HepG2 (cell line): ENCODE measurements around the gene NME2.

Experiments
- CTCF ChIP-seq: sonication (generic); formaldehyde crosslinking; IDR thresholded peaks from 2 replicates; pipeline ENCODE4 v1.5.0; 2020; ENCODE audit warnings: mild to moderate bottlenecking, missing genetic modification reagents, moderate library complexity
- PBX3 ChIP-seq: sonication (generic); formaldehyde crosslinking; IDR thresholded peaks from 2 replicates; pipeline ENCODE4 v1.8.1; 2023; ENCODE audit warnings: missing genetic modification reagents, inconsistent platforms, borderline replicate concordance
- POLR2A ChIP-seq, 2 experiments: IDR thresholded peaks; 2 replicates each; pipeline ENCODE4 v1.6.1; 2011; ENCODE audit warnings: low read depth in 2 of 2, low read length in 2 of 2, mild to moderate bottlenecking in 1 of 2, moderate library complexity in 1 of 2; ENCODE audit not compliant: insufficient read depth in 1 of 2
- RAD51 ChIP-seq: fragments of 450-650 bp; IDR thresholded peaks from 2 replicates; pipeline ENCODE4 v1.6.1; 2016; ENCODE audit warnings: borderline replicate concordance
- ZNF274 ChIP-seq: sonication (generic); formaldehyde crosslinking; IDR thresholded peaks from 2 replicates; pipeline ENCODE4 v1.5.1; 2020; ENCODE audit warnings: mild to moderate bottlenecking, missing genetic modification reagents

- TF ChIP-seq ZNF274 (no peak), PBX3 (CRISPR knock-in tag) (no peak), RAD51 (no peak), POLR2A (IDR thresholded peaks at IDR 0.05; ENCODE audit: insufficient read depth in 1 of 2, low read depth in 2 of 2, low read length in 2 of 2) (no peak), CTCF (CRISPR knock-in tag) (no peak)
Observed at GRCh38 chr17:51217946-51218345, 51.7 kb downstream of the NME2 start.
